Keratinocyte (primary cell): ENCODE measurements around the gene ZC3H6. TPM values are rescaled to one million over a fixed set of nuclear protein-coding genes. Genes with fewer than 3 reads are reported as not detected.

Experiments
- DNase-seq: peaks from one replicate; pipeline ENCODE4 v3.0.0-alpha.2; 2011; ENCODE audit warnings: low read depth, missing footprints, low spot score
- FAIRE-seq: peaks from 2 replicates; lab custom pipeline; 2011; peaks lifted over from hg19 to GRCh38; lab: Jason Lieb, UNC
- H2AFZ ChIP-seq: 2 replicates; pipeline ENCODE4 v1.6.0; 2012; ENCODE audit warnings: low read length, control low read depth, inconsistent platforms; ENCODE audit not compliant: control insufficient read depth
- H3K27ac ChIP-seq: 2 replicates; pipeline ENCODE4 v1.5.1; 2011; ENCODE audit warnings: low read length; ENCODE audit not compliant: control insufficient read depth, insufficient read depth
- H3K27me3 ChIP-seq: 3 replicates; pipeline ENCODE4 v1.6.0; 2011; ENCODE audit warnings: low read length; ENCODE audit not compliant: control insufficient read depth, insufficient read depth; ENCODE audit errors: extremely low read depth
- H3K36me3 ChIP-seq, 2 experiments: 2 replicates in 1 of 2; 3 replicates in 1 of 2; pipeline ENCODE4 v1.5.1; 2011; ENCODE audit warnings: low read length in 2 of 2, mild to moderate bottlenecking in 1 of 2; ENCODE audit not compliant: control insufficient read depth in 2 of 2, insufficient read depth in 2 of 2; ENCODE audit errors: extremely low read depth in 1 of 2
- H3K4me1 ChIP-seq: 3 replicates; pipeline ENCODE4 v1.5.1; 2011; ENCODE audit warnings: low read length; ENCODE audit not compliant: control insufficient read depth, insufficient read depth; ENCODE audit errors: extremely low read depth
- H3K4me2 ChIP-seq: 3 replicates; pipeline ENCODE4 v1.6.0; 2011; ENCODE audit warnings: low read depth, low read length; ENCODE audit not compliant: control insufficient read depth, insufficient read depth; ENCODE audit errors: extremely low read depth
- H3K4me3 ChIP-seq, 3 experiments: fragments of 200-600 bp in 1 of 3; sonication (generic) in 1 of 3; 2 replicates in 2 of 3; 3 replicates in 1 of 3; pipeline ENCODE4 v1.5.1; 2011 to 2016; ENCODE audit warnings: low read length in 3 of 3, mild to moderate bottlenecking in 3 of 3, control low read depth in 2 of 3, inconsistent platforms in 1 of 3, low read depth in 1 of 3, mixed read lengths in 1 of 3, mixed run types in 1 of 3, moderate library complexity in 1 of 3; ENCODE audit not compliant: control insufficient read depth in 2 of 3, insufficient read depth in 2 of 3; ENCODE audit errors: extremely low read depth in 1 of 3
- H3K79me2 ChIP-seq: 2 replicates; pipeline ENCODE4 v1.6.0; 2012; ENCODE audit warnings: low read length; ENCODE audit not compliant: control insufficient read depth, insufficient read depth
- H3K9ac ChIP-seq: 3 replicates; pipeline ENCODE4 v1.6.0; 2011; ENCODE audit warnings: low read length; ENCODE audit not compliant: control insufficient read depth, insufficient read depth; ENCODE audit errors: extremely low read depth
- H3K9me1 ChIP-seq: 3 replicates; pipeline ENCODE4 v1.6.0; 2011; ENCODE audit warnings: low read length; ENCODE audit not compliant: control insufficient read depth, insufficient read depth; ENCODE audit errors: extremely low read depth
- H3K9me3 ChIP-seq: 2 replicates; pipeline ENCODE4 v1.5.1; 2012; ENCODE audit warnings: low read depth, low read length; ENCODE audit not compliant: control insufficient read depth
- H4K20me1 ChIP-seq: 3 replicates; pipeline ENCODE4 v1.6.0; 2011; ENCODE audit warnings: low read length; ENCODE audit not compliant: control insufficient read depth, insufficient read depth; ENCODE audit errors: extremely low read depth
- EZH2 ChIP-seq: IDR thresholded peaks from one replicate; pipeline ENCODE4 v1.6.1; 2012; ENCODE audit warnings: inconsistent platforms, mild to moderate bottlenecking, low read length, moderate library complexity
- dilution Hi-C: fragments of 300-500 bp; cut with MboI; formaldehyde crosslinking; loops from one replicate; pipeline ENCODE4 v1.7.0; 2020; ENCODE audit warnings: low sequenced_read_pairs; ENCODE audit not compliant: extremely low pct_ligation_motif_present
- polyA plus RNA-seq, 5 experiments: library from polyadenylated mRNA; depleted of rRNA in 3 of 5; stranded (reverse) in 3 of 5; stranded (forward) in 1 of 5; unstranded in 1 of 5; fragments of >200 nt; gene quantifications; 1 replicate in 1 of 5; 2 replicates in 3 of 5; 3 replicates in 1 of 5; pipeline versions ENCODE4 v1.2.1 to v1.2.3, GENCODE V29; 2011 to 2012; ENCODE audit warnings: missing spikeins in 2 of 5, low read depth in 1 of 5, low replicate concordance in 1 of 5
- TF ChIP-seq, protein P1 (sequence below), 3 experiments: IDR thresholded peaks in 1 of 3; conservative IDR thresholded peaks in 1 of 3; optimal IDR thresholded peaks in 1 of 3; 2 replicates in 2 of 3; 3 replicates in 1 of 3; pipeline versions ENCODE3 to v1.5.1; 2011; ENCODE audit warnings: low read length in 3 of 3, mild to moderate bottlenecking in 3 of 3, moderate library complexity in 2 of 3, control low read depth in 1 of 3, inconsistent platforms in 1 of 3; ENCODE audit not compliant: insufficient read depth in 2 of 3; ENCODE audit errors: extremely low read depth in 1 of 3

The ZC3H6 gene
- polyA plus RNA-seq, 1 donor (not counting 4 experiments of a cell fraction or from before 2014, with no cell fraction given) = 0.75 TPM

DNA sequence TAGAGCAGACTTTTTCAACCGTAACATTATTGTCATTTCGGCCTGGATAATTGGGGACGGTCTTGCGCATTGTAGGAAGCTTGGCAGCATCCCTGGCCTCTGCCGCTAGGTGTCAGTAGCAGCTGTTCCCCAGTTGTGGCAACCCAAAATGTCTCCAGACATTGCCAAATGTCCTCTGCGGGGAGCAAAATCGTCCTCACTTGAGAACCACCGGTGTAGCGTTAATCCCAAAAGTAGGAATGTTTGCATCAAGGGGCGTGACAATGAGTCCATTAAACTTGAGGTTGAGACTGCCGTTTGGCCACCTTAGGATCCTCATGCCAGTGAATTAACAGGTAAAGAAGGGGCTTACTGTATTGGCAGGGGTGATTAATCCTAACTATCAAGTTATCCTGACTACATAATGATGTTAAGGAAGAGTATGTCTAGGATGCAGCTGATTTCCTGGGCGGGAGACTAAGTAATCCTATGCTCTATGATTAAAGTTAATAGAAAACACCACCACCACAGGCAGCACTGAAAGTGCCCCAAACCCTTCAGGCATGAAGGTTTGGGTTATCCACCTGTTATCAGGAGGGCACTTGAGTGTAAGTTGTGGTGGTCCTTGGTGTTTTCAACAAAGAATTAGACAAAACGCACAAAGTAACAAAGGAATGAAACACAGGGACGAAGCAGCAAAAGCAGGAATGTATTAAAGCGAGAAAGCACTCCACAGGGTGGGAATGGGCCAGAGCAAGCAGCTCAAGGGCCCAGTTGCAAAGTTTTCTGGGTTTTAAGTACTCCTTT lies 15.7 kb upstream of the ZC3H6 start:
- FAIRE-seq = peak; percentile 78
- H3K9ac ChIP-seq = no peak overlapping the region
- H3K4me3 ChIP-seq = peak overlapping the region in 1 of 3 experiments; percentile 39
- H3K27me3 ChIP-seq = no peaks in the 10 kb centered on the region
- H3K36me3 ChIP-seq = no peaks in the 10 kb centered on the region
- H3K27ac ChIP-seq = no peak overlapping the region
- peak; percentile 21 for DNase-seq
- no peaks in the 10 kb centered on the region for H3K9me3 ChIP-seq
- peak overlapping the region; percentile 72 for H3K4me2 ChIP-seq
- no peaks in the 10 kb centered on the region for H3K9me1 ChIP-seq
- no peak for TF ChIP-seq EZH2
- TF ChIP-seq, protein P1, sequence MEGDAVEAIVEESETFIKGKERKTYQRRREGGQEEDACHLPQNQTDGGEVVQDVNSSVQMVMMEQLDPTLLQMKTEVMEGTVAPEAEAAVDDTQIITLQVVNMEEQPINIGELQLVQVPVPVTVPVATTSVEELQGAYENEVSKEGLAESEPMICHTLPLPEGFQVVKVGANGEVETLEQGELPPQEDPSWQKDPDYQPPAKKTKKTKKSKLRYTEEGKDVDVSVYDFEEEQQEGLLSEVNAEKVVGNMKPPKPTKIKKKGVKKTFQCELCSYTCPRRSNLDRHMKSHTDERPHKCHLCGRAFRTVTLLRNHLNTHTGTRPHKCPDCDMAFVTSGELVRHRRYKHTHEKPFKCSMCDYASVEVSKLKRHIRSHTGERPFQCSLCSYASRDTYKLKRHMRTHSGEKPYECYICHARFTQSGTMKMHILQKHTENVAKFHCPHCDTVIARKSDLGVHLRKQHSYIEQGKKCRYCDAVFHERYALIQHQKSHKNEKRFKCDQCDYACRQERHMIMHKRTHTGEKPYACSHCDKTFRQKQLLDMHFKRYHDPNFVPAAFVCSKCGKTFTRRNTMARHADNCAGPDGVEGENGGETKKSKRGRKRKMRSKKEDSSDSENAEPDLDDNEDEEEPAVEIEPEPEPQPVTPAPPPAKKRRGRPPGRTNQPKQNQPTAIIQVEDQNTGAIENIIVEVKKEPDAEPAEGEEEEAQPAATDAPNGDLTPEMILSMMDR (optimal IDR thresholded peaks at IDR 0.05 in 1 of 3, IDR thresholded peaks at IDR 0.05 in 1 of 3, conservative IDR thresholded peaks at IDR 0.05 in 1 of 3; ENCODE audit: extremely low read depth in 1 of 3, insufficient read depth in 2 of 3, low read length in 3 of 3) = peak; percentile 96 to 99 (median 96)
- dilution Hi-C loops = no loop called here
- H3K4me1 ChIP-seq = peaks cover 6% of the 10 kb centered on the region
- no peaks in the 10 kb centered on the region for H4K20me1 ChIP-seq
- no peaks in the 10 kb centered on the region for H3K79me2 ChIP-seq
- peak overlapping the region; percentile 94 for H2AFZ ChIP-seq

GRCh38 chr2:112260295-112260625 lies 15.1 kb upstream of the ZC3H6 start:
- Histone ChIP-seq H3K9me3 (no peaks in the 10 kb centered on the region), H3K4me2 (no peak overlapping the region), H3K9me1 (no peaks in the 10 kb centered on the region), H3K27me3 (no peaks in the 10 kb centered on the region), H3K36me3 (no peaks in the 10 kb centered on the region), H3K9ac (no peak overlapping the region), H4K20me1 (no peaks in the 10 kb centered on the region), H2AFZ (no peak overlapping the region), H3K4me3 (no peak overlapping the region), H3K79me2 (no peaks in the 10 kb centered on the region), H3K4me1 (peaks cover 6% of the 10 kb centered on the region), H3K27ac (no peak overlapping the region)
- TF ChIP-seq, protein P1 (optimal IDR thresholded peaks at IDR 0.05 in 1 of 3, IDR thresholded peaks at IDR 0.05 in 1 of 3, conservative IDR thresholded peaks at IDR 0.05 in 1 of 3; ENCODE audit: extremely low read depth in 1 of 3, insufficient read depth in 2 of 3, low read length in 3 of 3) = no peak
- no peak for TF ChIP-seq EZH2
- no peak for FAIRE-seq
- dilution Hi-C loops = no loop called here
- DNase-seq = no peak
